Stimulated activated effector memory CD8-positive, alpha-beta T cell treated with anti-CD3 and anti-CD28 coated beads, Interleukin-12 subunit alpha, Interleukin-12 subunit beta, amount 100 ng/mL, for 72 hours (primary cell): ENCODE measurements around the gene ZNF77.
"Not testable (repeated sequence)": the region's sequence is repeated elsewhere in the genome, so short reads cannot be mapped to it uniquely, and the experiment has no call there.

Experiments used
- ATAC-seq: fragments of 150-1000 bp; cut with Tn5 transposase; 2 replicates; pipeline ENCODE4 v1.10.0; 2021
- DNase-seq, 2 donors: peaks; one replicate each; pipeline ENCODE4 v3.0.0; 2021 to 2022; ENCODE audit warnings: low spot score in 2 of 2
- H3K27ac Mint-ChIP-seq: one replicate; pipeline ENCODE4 v1.8.0; 2022; ENCODE audit warnings: mild to moderate bottlenecking, mixed read lengths
- H3K36me3 Mint-ChIP-seq: one replicate; pipeline ENCODE4 v1.8.0; 2022; ENCODE audit warnings: mild to moderate bottlenecking, mixed read lengths
- H3K4me1 Mint-ChIP-seq: one replicate; pipeline ENCODE4 v1.8.0; 2022; ENCODE audit warnings: mixed read lengths
- H3K4me3 Mint-ChIP-seq: one replicate; pipeline ENCODE4 v1.8.0; 2022; ENCODE audit warnings: mild to moderate bottlenecking, mixed read lengths
- H3K9me3 Mint-ChIP-seq: one replicate; pipeline ENCODE4 v1.8.0; 2022; ENCODE audit warnings: mixed read lengths

ZNF77 gene

GRCh38 chr19:2905918-2906519 lies 38.8 kb downstream of the ZNF77 start:
- no peak for ATAC-seq
- no peak overlapping the region for H3K4me3 Mint-ChIP-seq
- no peaks in the 10 kb centered on the region for H3K9me3 Mint-ChIP-seq
- no peak for DNase-seq
- H3K27ac Mint-ChIP-seq, result no peak overlapping the region
- peaks cover 4% of the 10 kb centered on the region for H3K36me3 Mint-ChIP-seq
- peaks cover 33% of the 10 kb centered on the region for H3K4me1 Mint-ChIP-seq

- H3K9me3 Mint-ChIP-seq, H3K4me3 Mint-ChIP-seq, DNase-seq, H3K27ac Mint-ChIP-seq, H3K36me3 Mint-ChIP-seq, ATAC-seq: not testable (repeated sequence)
- H3K4me1 Mint-ChIP-seq, result peaks cover 26% of the 10 kb centered on the region
These were observed 41.4 kb downstream of the ZNF77 start for GRCh38 chr19:2903326-2903725.

- peak overlapping the region; percentile 97 for H3K4me3 Mint-ChIP-seq
- ATAC-seq, result no peak
- DNase-seq, result no peak
- peaks cover 26% of the 10 kb centered on the region for H3K4me1 Mint-ChIP-seq
- H3K9me3 Mint-ChIP-seq, result no peaks in the 10 kb centered on the region
- H3K36me3 Mint-ChIP-seq, result peaks cover 6% of the 10 kb centered on the region
- no peak overlapping the region for H3K27ac Mint-ChIP-seq
These were observed 42.1 kb downstream of the ZNF77 start for GRCh38 chr19:2902590-2903218.

GRCh38 chr19:2900296-2901252 lies 44.2 kb downstream of the ZNF77 start, which contains the start of gene ZNF57:
TSS of gene ZNF57 (plus strand) at chr19:2900928. CDS start at chr19:2901046, 118 bp downstream.
- H3K9me3 Mint-ChIP-seq, result peaks cover 3% of the 10 kb centered on the region
- peak; percentile 98 for ATAC-seq
- peak within 1 kb of the TSS; percentile 92 for H3K27ac Mint-ChIP-seq
- H3K4me3 Mint-ChIP-seq, result peak within 1 kb of the TSS; percentile 97
- peaks cover 6% of the 10 kb centered on the region for H3K36me3 Mint-ChIP-seq
- peak; percentile 85 to 97 for DNase-seq
- peaks cover 21% of the 10 kb centered on the region for H3K4me1 Mint-ChIP-seq

GRCh38 chr19:2896694-2897093 lies 48.1 kb downstream of the ZNF77 start:
- H3K4me1 Mint-ChIP-seq, result peaks cover 10% of the 10 kb centered on the region
- H3K36me3 Mint-ChIP-seq, result peaks cover 6% of the 10 kb centered on the region
- H3K9me3 Mint-ChIP-seq, result peaks cover 3% of the 10 kb centered on the region
- no peak overlapping the region for H3K4me3 Mint-ChIP-seq
- H3K27ac Mint-ChIP-seq, result no peak overlapping the region
- DNase-seq (no peak), ATAC-seq (no peak)

- not testable (repeated sequence) for H3K4me1 Mint-ChIP-seq, DNase-seq, ATAC-seq, H3K4me3 Mint-ChIP-seq, H3K9me3 Mint-ChIP-seq, H3K27ac Mint-ChIP-seq, H3K36me3 Mint-ChIP-seq
These were observed 54.2 kb downstream of the ZNF77 start for GRCh38 chr19:2890531-2890930.

GRCh38 chr19:2888731-2889224 lies 56.0 kb downstream of the ZNF77 start:
- DNase-seq (peak; percentile 12 to 64), ATAC-seq (peak; percentile 69)
- Mint-ChIP-seq H3K4me3 (peak overlapping the region; percentile 38), H3K36me3 (no peaks in the 10 kb centered on the region), H3K4me1 (no peaks in the 10 kb centered on the region), H3K9me3 (no peaks in the 10 kb centered on the region), H3K27ac (no peak overlapping the region)

GRCh38 chr19:2887391-2887914 lies 57.3 kb downstream of the ZNF77 start:
- peak in 1 of 2 donors; percentile 56 for DNase-seq
- ATAC-seq, result peak; percentile 32
- Mint-ChIP-seq H3K4me3 (no peak overlapping the region), H3K36me3 (no peaks in the 10 kb centered on the region), H3K9me3 (no peaks in the 10 kb centered on the region), H3K4me1 (no peaks in the 10 kb centered on the region), H3K27ac (no peak overlapping the region)

- DNase-seq (no peak), ATAC-seq (no peak)
- Mint-ChIP-seq H3K27ac (no peak overlapping the region), H3K9me3 (no peaks in the 10 kb centered on the region), H3K36me3 (no peaks in the 10 kb centered on the region), H3K4me3 (no peak overlapping the region), H3K4me1 (no peaks in the 10 kb centered on the region)
These were observed 59.0 kb downstream of the ZNF77 start for GRCh38 chr19:2885736-2886135.

GRCh38 chr19:2883686-2884439 lies 60.9 kb downstream of the ZNF77 start:
- H3K36me3 Mint-ChIP-seq, result no peaks in the 10 kb centered on the region
- H3K4me3 Mint-ChIP-seq, result no peak overlapping the region
- no peak for ATAC-seq
- DNase-seq, result no peak
- H3K27ac Mint-ChIP-seq, result no peak overlapping the region
- H3K4me1 Mint-ChIP-seq, result no peaks in the 10 kb centered on the region
- no peaks in the 10 kb centered on the region for H3K9me3 Mint-ChIP-seq
